CD4-positive, alpha-beta T cell treated with Interleukin-4 for 1 hour (primary cell): ENCODE results near the gene DNAH5.
"Not testable (repeated sequence)": the region's sequence is repeated elsewhere in the genome, so short reads cannot be mapped to it uniquely, and the experiment has no call there.

Experiments
- DNase-seq, 2 donors: peaks; one replicate each; pipeline ENCODE4 v3.0.0-alpha.2; 2020 to 2022

Gene DNAH5

GRCh38 chr5:13816126-13816525 is 128.4 kb downstream of the DNAH5 start:
- no peak for DNase-seq

GRCh38 chr5:13814301-13814700 is 130.2 kb downstream of the DNAH5 start:
- DNase-seq = no peak

- no peak for DNase-seq
Measured at GRCh38 chr5:13809921-13810320, 134.6 kb downstream of the DNAH5 start.

- DNase-seq = no peak
Measured at GRCh38 chr5:13804336-13804735, 140.2 kb downstream of the DNAH5 start.

- DNase-seq = not testable (repeated sequence)
Measured at GRCh38 chr5:13798569-13798968, 145.9 kb downstream of the DNAH5 start.

GRCh38 chr5:13785781-13786415 is 158.6 kb downstream of the DNAH5 start:
- no peak for DNase-seq

- no peak for DNase-seq
Measured at GRCh38 chr5:13783726-13784125, 160.8 kb downstream of the DNAH5 start.

GRCh38 chr5:13780081-13780480 is 164.4 kb downstream of the DNAH5 start:
- DNase-seq = no peak

- no peak for DNase-seq
Measured at GRCh38 chr5:13773649-13774048, 170.8 kb downstream of the DNAH5 start.

- no peak for DNase-seq
Measured at GRCh38 chr5:13771011-13771571, 173.4 kb downstream of the DNAH5 start.

- DNase-seq = no peak
Measured at GRCh38 chr5:13766236-13766635, 178.3 kb downstream of the DNAH5 start.

GRCh38 chr5:13763719-13764118 is 180.8 kb downstream of the DNAH5 start:
- no peak for DNase-seq

- no peak for DNase-seq
Measured at GRCh38 chr5:13749766-13750165, 194.7 kb downstream of the DNAH5 start.

GRCh38 chr5:13746026-13746425 is 198.5 kb downstream of the DNAH5 start:
- no peak for DNase-seq

- DNase-seq = no peak
Measured at GRCh38 chr5:13745508-13745907, 199.0 kb downstream of the DNAH5 start.

- DNase-seq = no peak
Measured at GRCh38 chr5:13740471-13740870, 204.0 kb downstream of the DNAH5 start.

GRCh38 chr5:13739479-13739878 is 205.0 kb downstream of the DNAH5 start:
- no peak for DNase-seq

GRCh38 chr5:13735691-13736090 is 208.8 kb downstream of the DNAH5 start:
- DNase-seq = no peak

GRCh38 chr5:13731121-13731628 is 213.3 kb downstream of the DNAH5 start:
- no peak for DNase-seq

- no peak for DNase-seq
Measured at GRCh38 chr5:13708906-13709305, 235.6 kb downstream of the DNAH5 start.

GRCh38 chr5:13708432-13708831 is 236.1 kb downstream of the DNAH5 start:
- DNase-seq = no peak

- no peak for DNase-seq
Measured at GRCh38 chr5:13704396-13704795, 240.1 kb downstream of the DNAH5 start.

- DNase-seq = no peak
Measured at GRCh38 chr5:13700626-13701025, 243.9 kb downstream of the DNAH5 start.

GRCh38 chr5:13698885-13699284 is 245.6 kb downstream of the DNAH5 start:
- no peak for DNase-seq
